Measurements from ENCODE around the gene ZNF575.

The ZNF575 gene

GRCh38 chr19:43570174-43570791, 37.3 kb downstream of the ZNF575 start:
- no peak overlapping the region for H3K4me3 ChIP-seq (ENCODE audit: low read depth, low read length)
- no peak for DNase-seq (ENCODE audit: low read depth)
- no peak for TF ChIP-seq CTCF (IDR thresholded peaks at IDR 0.05; ENCODE audit: low read depth, low read length, missing control alignments)

- no peak for DNase-seq (ENCODE audit: low read depth)
- TF ChIP-seq CTCF (IDR thresholded peaks at IDR 0.05; ENCODE audit: low read depth, low read length, missing control alignments) = no peak
Measured at GRCh38 chr19:43572171-43572588, 39.2 kb downstream of the ZNF575 start.

GRCh38 chr19:43574424-43575155, 41.6 kb downstream of the ZNF575 start:
- peak overlapping the region; percentile 80 for H3K4me3 ChIP-seq (ENCODE audit: low read depth, low read length)
- no peak for DNase-seq (ENCODE audit: low read depth)
- no peak for TF ChIP-seq CTCF (IDR thresholded peaks at IDR 0.05; ENCODE audit: low read depth, low read length, missing control alignments)

More at GRCh38 chr19:43572171-43572588, 39.2 kb downstream of the ZNF575 start:
- H3K4me3 ChIP-seq (ENCODE audit: low read depth, low read length) = no peak overlapping the region

GRCh38 chr19:43575156-43575950, 42.4 kb downstream of the ZNF575 start, which contains the start of the genes PINLYP and XRCC1:
Gene PINLYP (plus strand): TSS chr19:43575801. CDS start chr19:43577192, 1,391 bp downstream.
Gene XRCC1 (minus strand): TSS chr19:43575527. CDS start chr19:43575458, 69 bp downstream.
- DNase-seq (ENCODE audit: low read depth) = peak; percentile 94
- no peak for TF ChIP-seq CTCF (IDR thresholded peaks at IDR 0.05; ENCODE audit: low read depth, low read length, missing control alignments)
- H3K4me3 ChIP-seq (ENCODE audit: low read depth, low read length) = peak within 1 kb of the TSS; percentile 80

GRCh38 chr19:43575955-43576878, 43.2 kb downstream of the ZNF575 start:
- TF ChIP-seq CTCF (IDR thresholded peaks at IDR 0.05; ENCODE audit: low read depth, low read length, missing control alignments) = no peak
- peak overlapping the region; percentile 35 for H3K4me3 ChIP-seq (ENCODE audit: low read depth, low read length)
- DNase-seq (ENCODE audit: low read depth) = no peak

- no peak for DNase-seq (ENCODE audit: low read depth)
- no peak overlapping the region for H3K4me3 ChIP-seq (ENCODE audit: low read depth, low read length)
- TF ChIP-seq CTCF (IDR thresholded peaks at IDR 0.05; ENCODE audit: low read depth, low read length, missing control alignments) = no peak
Measured at GRCh38 chr19:43578787-43579186, 45.8 kb downstream of the ZNF575 start.

Measured in GM12864 (cell line).